Measurements from ENCODE around the gene CTNNA3. TPM values are rescaled to one million over a fixed set of nuclear protein-coding genes. Genes with fewer than 3 reads are reported as not detected.
A peak's percentile ranks its signal among the peaks of the same experiment; 100 is the strongest.

CTNNA3 gene
- total and polyA plus RNA-seq, 9 donors, result 4.1 to 18.8 (median 6.3) TPM

GRCh38 chr10:66982053-66982420, 714.0 kb downstream of the CTNNA3 start:
- H3K4me1 ChIP-seq (ENCODE audit: control insufficient read depth, insufficient read depth, low read length), result peaks cover 2% of the 10 kb centered on the region
- no peaks in the 10 kb centered on the region for H3K9me3 ChIP-seq (replicated peaks; ENCODE audit: control insufficient read depth, low read depth, low read length)
- no peak overlapping the region for H3K4me3 ChIP-seq (ENCODE audit: low read length)
- no peaks in the 10 kb centered on the region for H3K27me3 ChIP-seq (ENCODE audit: control insufficient read depth, insufficient read depth, low read length)
- no peaks in the 10 kb centered on the region for H3K36me3 ChIP-seq (ENCODE audit: control insufficient read depth, insufficient read depth, low read length)
- no CpG with 5 or more reads among the region's 1 CpG for WGBS (ENCODE audit: insufficient coverage)
- DNase-seq, result peak; percentile 13
- H3K27ac ChIP-seq (ENCODE audit: low read length), result no peak overlapping the region

GRCh38 chr10:66981361-66982052, 714.5 kb downstream of the CTNNA3 start:
- DNase-seq, result peak; percentile 15
- WGBS (ENCODE audit: insufficient coverage), result 93% methylated on average over 2 of the region's 3 CpGs
- Histone ChIP-seq H3K4me1 (ENCODE audit: control insufficient read depth, insufficient read depth, low read length) (peaks cover 2% of the 10 kb centered on the region), H3K27me3 (ENCODE audit: control insufficient read depth, insufficient read depth, low read length) (no peaks in the 10 kb centered on the region), H3K27ac (ENCODE audit: low read length) (no peak overlapping the region), H3K36me3 (ENCODE audit: control insufficient read depth, insufficient read depth, low read length) (no peaks in the 10 kb centered on the region), H3K9me3 (replicated peaks; ENCODE audit: control insufficient read depth, low read depth, low read length) (no peaks in the 10 kb centered on the region), H3K4me3 (ENCODE audit: low read length) (no peak overlapping the region)

- Histone ChIP-seq H3K4me3 (ENCODE audit: low read length) (no peak overlapping the region), H3K27me3 (ENCODE audit: control insufficient read depth, insufficient read depth, low read length) (no peaks in the 10 kb centered on the region), H3K36me3 (ENCODE audit: control insufficient read depth, insufficient read depth, low read length) (no peaks in the 10 kb centered on the region), H3K9me3 (replicated peaks; ENCODE audit: control insufficient read depth, low read depth, low read length) (no peaks in the 10 kb centered on the region), H3K27ac (ENCODE audit: low read length) (no peak overlapping the region), H3K4me1 (ENCODE audit: control insufficient read depth, insufficient read depth, low read length) (peaks cover 2% of the 10 kb centered on the region)
- 67% methylated on average over 1 of the region's 4 CpGs for whole genome bisulfite sequencing (ENCODE audit: insufficient coverage)
- DNase-seq, result peak; percentile 15
These were observed 715.7 kb downstream of the CTNNA3 start for GRCh38 chr10:66980246-66980815.

DNA sequence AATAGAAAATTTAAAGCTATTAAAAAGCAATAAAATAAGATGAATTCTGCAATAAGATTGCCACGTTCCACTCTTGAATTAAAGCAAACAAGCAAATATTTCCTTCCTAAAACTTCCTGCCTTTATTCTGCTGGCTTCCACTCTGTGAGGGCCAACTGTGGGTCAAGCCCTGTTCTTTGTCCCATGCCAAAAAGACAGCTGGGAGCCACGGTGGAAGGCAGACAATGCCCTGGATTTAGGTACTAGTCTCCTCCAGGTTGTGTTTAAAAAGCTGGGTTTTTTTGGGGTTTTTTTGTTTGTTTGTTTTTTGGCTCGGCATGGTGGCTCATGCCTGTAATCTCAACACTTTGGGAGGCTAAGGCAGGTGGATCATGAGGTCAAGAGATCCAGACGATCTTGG, 731.0 kb downstream of the CTNNA3 start:
- Histone ChIP-seq H3K4me1 (ENCODE audit: control insufficient read depth, insufficient read depth, low read length) (no peaks in the 10 kb centered on the region), H3K27ac (ENCODE audit: low read length) (no peak overlapping the region), H3K4me3 (ENCODE audit: low read length) (no peak overlapping the region), H3K9me3 (replicated peaks; ENCODE audit: control insufficient read depth, low read depth, low read length) (no peaks in the 10 kb centered on the region), H3K36me3 (ENCODE audit: control insufficient read depth, insufficient read depth, low read length) (no peaks in the 10 kb centered on the region), H3K27me3 (ENCODE audit: control insufficient read depth, insufficient read depth, low read length) (no peaks in the 10 kb centered on the region)
- 57% methylated on average over 2 of the region's 4 CpGs for WGBS (ENCODE audit: insufficient coverage)
- DNase-seq, result no peak

DNA sequence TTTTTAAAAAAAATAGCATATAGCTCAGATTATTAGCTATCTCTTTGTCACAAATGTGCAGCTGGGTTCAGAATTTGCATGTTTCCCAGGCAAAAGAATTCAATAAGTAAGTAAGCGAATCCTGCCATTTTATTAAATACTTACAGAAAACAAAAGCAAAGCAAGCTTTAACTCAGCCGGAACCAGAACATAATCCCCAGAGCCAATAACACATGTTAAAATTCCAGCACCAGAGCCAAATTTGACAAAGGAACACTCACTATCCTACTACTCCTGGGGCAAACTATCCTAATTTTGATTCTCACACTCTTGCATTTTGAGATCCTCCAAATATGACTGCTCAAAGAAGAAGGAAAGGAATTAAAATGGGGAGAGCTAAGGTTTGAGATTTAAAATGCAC, 737.5 kb downstream of the CTNNA3 start:
- Histone ChIP-seq H3K27ac (ENCODE audit: low read length) (peak overlapping the region; percentile 77), H3K27me3 (ENCODE audit: control insufficient read depth, insufficient read depth, low read length) (no peaks in the 10 kb centered on the region), H3K9me3 (replicated peaks; ENCODE audit: control insufficient read depth, low read depth, low read length) (no peaks in the 10 kb centered on the region), H3K4me1 (ENCODE audit: control insufficient read depth, insufficient read depth, low read length) (peaks cover 6% of the 10 kb centered on the region), H3K36me3 (ENCODE audit: control insufficient read depth, insufficient read depth, low read length) (no peaks in the 10 kb centered on the region), H3K4me3 (ENCODE audit: low read length) (no peak overlapping the region)
- DNase-seq, result peak; percentile 91
- WGBS (ENCODE audit: insufficient coverage), result 20% methylated on average over 2 of the region's 2 CpGs

GRCh38 chr10:66951896-66952295, 744.1 kb downstream of the CTNNA3 start:
- WGBS (ENCODE audit: insufficient coverage), result 33% methylated on average over 1 of the region's 2 CpGs
- no peaks in the 10 kb centered on the region for H3K27me3 ChIP-seq (ENCODE audit: control insufficient read depth, insufficient read depth, low read length)
- no peak overlapping the region for H3K4me3 ChIP-seq (ENCODE audit: low read length)
- H3K4me1 ChIP-seq (ENCODE audit: control insufficient read depth, insufficient read depth, low read length), result peaks cover 4% of the 10 kb centered on the region
- no peaks in the 10 kb centered on the region for H3K36me3 ChIP-seq (ENCODE audit: control insufficient read depth, insufficient read depth, low read length)
- no peaks in the 10 kb centered on the region for H3K9me3 ChIP-seq (replicated peaks; ENCODE audit: control insufficient read depth, low read depth, low read length)
- H3K27ac ChIP-seq (ENCODE audit: low read length), result peak overlapping the region; percentile 44
- DNase-seq, result peak; percentile 80

- no peak overlapping the region for H3K27ac ChIP-seq (ENCODE audit: low read length)
These were observed 752.4 kb downstream of the CTNNA3 start for GRCh38 chr10:66943590-66943989.

DNA sequence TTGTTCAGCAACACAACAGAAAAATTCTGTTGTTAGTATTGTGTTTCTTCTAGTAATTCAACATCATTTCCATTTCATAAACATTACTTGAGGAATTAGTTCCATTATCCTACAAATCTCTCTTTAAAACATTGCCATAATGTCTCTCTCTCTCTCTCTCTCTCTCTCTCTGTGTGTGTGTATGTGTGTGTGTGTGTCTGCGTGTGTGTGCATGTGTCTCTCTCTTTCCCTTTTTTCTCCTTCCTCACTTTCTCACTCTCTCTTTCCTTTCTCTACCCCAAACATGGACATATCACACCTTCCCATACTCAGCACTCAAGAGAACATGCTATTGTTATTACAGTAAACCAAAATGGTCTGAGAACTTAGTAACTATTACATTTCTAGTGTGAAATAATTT, 753.6 kb downstream of the CTNNA3 start:
- no peak for DNase-seq
- Histone ChIP-seq H3K4me3 (ENCODE audit: low read length) (no peak overlapping the region), H3K27me3 (ENCODE audit: control insufficient read depth, insufficient read depth, low read length) (no peaks in the 10 kb centered on the region), H3K27ac (ENCODE audit: low read length) (no peak overlapping the region), H3K9me3 (replicated peaks; ENCODE audit: control insufficient read depth, low read depth, low read length) (peaks cover 3% of the 10 kb centered on the region), H3K36me3 (ENCODE audit: control insufficient read depth, insufficient read depth, low read length) (no peaks in the 10 kb centered on the region), H3K4me1 (ENCODE audit: control insufficient read depth, insufficient read depth, low read length) (no peaks in the 10 kb centered on the region)
- no CpG with 5 or more reads among the region's 1 CpG for WGBS (ENCODE audit: insufficient coverage)

More at GRCh38 chr10:66943590-66943989, 752.4 kb downstream of the CTNNA3 start:
- no peaks in the 10 kb centered on the region for H3K27me3 ChIP-seq (ENCODE audit: control insufficient read depth, insufficient read depth, low read length)
- no peak overlapping the region for H3K4me3 ChIP-seq (ENCODE audit: low read length)
- no peaks in the 10 kb centered on the region for H3K4me1 ChIP-seq (ENCODE audit: control insufficient read depth, insufficient read depth, low read length)
- no peaks in the 10 kb centered on the region for H3K36me3 ChIP-seq (ENCODE audit: control insufficient read depth, insufficient read depth, low read length)
- no CpG with 5 or more reads among the region's 2 CpGs for WGBS (ENCODE audit: insufficient coverage)
- peaks cover 3% of the 10 kb centered on the region for H3K9me3 ChIP-seq (replicated peaks; ENCODE audit: control insufficient read depth, low read depth, low read length)
- DNase-seq, result no peak

GRCh38 chr10:66941491-66941890, 754.5 kb downstream of the CTNNA3 start:
- no CpG with 5 or more reads among the region's 5 CpGs for WGBS (ENCODE audit: insufficient coverage)
- peaks cover 3% of the 10 kb centered on the region for H3K9me3 ChIP-seq (replicated peaks; ENCODE audit: control insufficient read depth, low read depth, low read length)
- no peak overlapping the region for H3K4me3 ChIP-seq (ENCODE audit: low read length)
- H3K27ac ChIP-seq (ENCODE audit: low read length), result no peak overlapping the region
- no peaks in the 10 kb centered on the region for H3K27me3 ChIP-seq (ENCODE audit: control insufficient read depth, insufficient read depth, low read length)
- H3K36me3 ChIP-seq (ENCODE audit: control insufficient read depth, insufficient read depth, low read length), result no peaks in the 10 kb centered on the region
- DNase-seq, result peak; percentile 72
- H3K4me1 ChIP-seq (ENCODE audit: control insufficient read depth, insufficient read depth, low read length), result no peaks in the 10 kb centered on the region

- H3K27me3 ChIP-seq (ENCODE audit: control insufficient read depth, insufficient read depth, low read length), result no peaks in the 10 kb centered on the region
- WGBS (ENCODE audit: insufficient coverage), result 38% methylated on average over 1 of the region's 3 CpGs
These were observed 755.0 kb downstream of the CTNNA3 start for GRCh38 chr10:66940965-66941364.

More at GRCh38 chr10:66940965-66941364, 755.0 kb downstream of the CTNNA3 start:
- H3K4me3 ChIP-seq (ENCODE audit: low read length), result no peak overlapping the region
- H3K4me1 ChIP-seq (ENCODE audit: control insufficient read depth, insufficient read depth, low read length), result no peaks in the 10 kb centered on the region
- no peak overlapping the region for H3K27ac ChIP-seq (ENCODE audit: low read length)
- no peak for DNase-seq
- H3K36me3 ChIP-seq (ENCODE audit: control insufficient read depth, insufficient read depth, low read length), result no peaks in the 10 kb centered on the region
- peaks cover 3% of the 10 kb centered on the region for H3K9me3 ChIP-seq (replicated peaks; ENCODE audit: control insufficient read depth, low read depth, low read length)

Measured in muscle of leg (tissue), 11 donors.